HepG2 (cell line): ENCODE data around the gene PPP2R5C.

Source experiments
- FOXM1 ChIP-seq: sonication (generic); formaldehyde crosslinking; IDR thresholded peaks from 2 replicates; pipeline ENCODE4 v1.5.0; 2020; ENCODE audit warnings: missing genetic modification reagents
- GABPA ChIP-seq, 2 experiments: IDR thresholded peaks; 2 replicates each; pipeline ENCODE4 v1.6.1; 2011 to 2016; ENCODE audit warnings: low read depth in 2 of 2, low read length in 1 of 2, missing biosample characterization in 1 of 2, missing genetic modification characterization in 1 of 2
- GATAD1 ChIP-seq: IDR thresholded peaks from 2 replicates; pipeline ENCODE4 v1.6.1; 2016; ENCODE audit warnings: missing genetic modification reagents, missing compliant biosample characterization
- HNRNPH1 ChIP-seq: fragments of 200-400 bp; formaldehyde crosslinking; optimal IDR thresholded peaks from 2 replicates; pipeline ENCODE3; 2017; ENCODE audit warnings: mild to moderate bottlenecking, low read depth, low read length
- JUND ChIP-seq: sonication (generic); formaldehyde crosslinking; IDR thresholded peaks from 2 replicates; pipeline ENCODE4 v1.8.0; 2022; ENCODE audit warnings: mild to moderate bottlenecking, missing genetic modification reagents
- MIER2 ChIP-seq: IDR thresholded peaks from 2 replicates; pipeline ENCODE4 v1.6.1; 2016; ENCODE audit warnings: missing biosample characterization, missing genetic modification reagents
- PHF20 ChIP-seq: sonication (generic); formaldehyde crosslinking; IDR thresholded peaks from 2 replicates; pipeline ENCODE4 v1.5.0; 2020; ENCODE audit warnings: mild to moderate bottlenecking, missing genetic modification reagents
- RFX5 ChIP-seq: IDR thresholded peaks from 2 replicates; pipeline ENCODE4 v1.6.1; 2011; ENCODE audit warnings: low read depth, low read length, improper control_type of control experiment
- YY1 ChIP-seq: IDR thresholded peaks from 2 replicates; pipeline ENCODE4 v1.6.1; 2011; ENCODE audit warnings: low read length, low read depth, moderate library complexity, mild to moderate bottlenecking; ENCODE audit not compliant: insufficient read depth, insufficient replicate concordance
- ZNF274 ChIP-seq: sonication (generic); formaldehyde crosslinking; IDR thresholded peaks from 2 replicates; pipeline ENCODE4 v1.5.1; 2020; ENCODE audit warnings: mild to moderate bottlenecking, missing genetic modification reagents
- ZNF34 ChIP-seq: sonication (generic); formaldehyde crosslinking; IDR thresholded peaks from 2 replicates; pipeline ENCODE4 v1.4.0; 2020; ENCODE audit warnings: mild to moderate bottlenecking, missing genetic modification reagents, borderline replicate concordance
- ZNF446 ChIP-seq: sonication (generic); formaldehyde crosslinking; IDR thresholded peaks from 2 replicates; pipeline ENCODE4 v1.5.0; 2020; ENCODE audit warnings: mild to moderate bottlenecking, missing genetic modification reagents
- TF ChIP-seq, protein P1 (sequence below): conservative IDR thresholded peaks from 2 replicates; pipeline ENCODE4 v1.6.1; 2018; ENCODE audit warnings: missing genetic modification reagents
- TF ChIP-seq, protein P2 (sequence below): sonication (generic); formaldehyde crosslinking; IDR thresholded peaks from 2 replicates; pipeline ENCODE4 v1.4.0; 2020; ENCODE audit warnings: mild to moderate bottlenecking, missing genetic modification reagents

GRCh38 chr14:101862177-101862576 lies 100.7 kb downstream of the PPP2R5C start:
- TF ChIP-seq, protein P1, sequence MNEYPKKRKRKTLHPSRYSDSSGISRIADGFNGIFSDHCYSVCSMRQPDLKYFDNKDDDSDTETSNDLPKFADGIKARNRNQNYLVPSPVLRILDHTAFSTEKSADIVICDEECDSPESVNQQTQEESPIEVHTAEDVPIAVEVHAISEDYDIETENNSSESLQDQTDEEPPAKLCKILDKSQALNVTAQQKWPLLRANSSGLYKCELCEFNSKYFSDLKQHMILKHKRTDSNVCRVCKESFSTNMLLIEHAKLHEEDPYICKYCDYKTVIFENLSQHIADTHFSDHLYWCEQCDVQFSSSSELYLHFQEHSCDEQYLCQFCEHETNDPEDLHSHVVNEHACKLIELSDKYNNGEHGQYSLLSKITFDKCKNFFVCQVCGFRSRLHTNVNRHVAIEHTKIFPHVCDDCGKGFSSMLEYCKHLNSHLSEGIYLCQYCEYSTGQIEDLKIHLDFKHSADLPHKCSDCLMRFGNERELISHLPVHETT (CRISPR knock-in tag) = no peak
- no peak for TF ChIP-seq MIER2
- TF ChIP-seq PHF20 (CRISPR knock-in tag) = no peak
- TF ChIP-seq ZNF274 = no peak
- no peak for TF ChIP-seq RFX5
- TF ChIP-seq, protein P2, sequence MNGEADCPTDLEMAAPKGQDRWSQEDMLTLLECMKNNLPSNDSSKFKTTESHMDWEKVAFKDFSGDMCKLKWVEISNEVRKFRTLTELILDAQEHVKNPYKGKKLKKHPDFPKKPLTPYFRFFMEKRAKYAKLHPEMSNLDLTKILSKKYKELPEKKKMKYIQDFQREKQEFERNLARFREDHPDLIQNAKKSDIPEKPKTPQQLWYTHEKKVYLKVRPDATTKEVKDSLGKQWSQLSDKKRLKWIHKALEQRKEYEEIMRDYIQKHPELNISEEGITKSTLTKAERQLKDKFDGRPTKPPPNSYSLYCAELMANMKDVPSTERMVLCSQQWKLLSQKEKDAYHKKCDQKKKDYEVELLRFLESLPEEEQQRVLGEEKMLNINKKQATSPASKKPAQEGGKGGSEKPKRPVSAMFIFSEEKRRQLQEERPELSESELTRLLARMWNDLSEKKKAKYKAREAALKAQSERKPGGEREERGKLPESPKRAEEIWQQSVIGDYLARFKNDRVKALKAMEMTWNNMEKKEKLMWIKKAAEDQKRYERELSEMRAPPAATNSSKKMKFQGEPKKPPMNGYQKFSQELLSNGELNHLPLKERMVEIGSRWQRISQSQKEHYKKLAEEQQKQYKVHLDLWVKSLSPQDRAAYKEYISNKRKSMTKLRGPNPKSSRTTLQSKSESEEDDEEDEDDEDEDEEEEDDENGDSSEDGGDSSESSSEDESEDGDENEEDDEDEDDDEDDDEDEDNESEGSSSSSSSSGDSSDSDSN = no peak
- TF ChIP-seq FOXM1 (CRISPR knock-in tag) = no peak
- no peak for TF ChIP-seq JUND (CRISPR knock-in tag)
- TF ChIP-seq GATAD1 = no peak
- no peak for TF ChIP-seq HNRNPH1
- no peak for TF ChIP-seq GABPA (IDR thresholded peaks at IDR 0.05; ENCODE audit: low read depth, low read length)
- TF ChIP-seq GABPA (CRISPR knock-in tag; IDR thresholded peaks at IDR 0.05; ENCODE audit: low read depth) = no peak
- no peak for TF ChIP-seq ZNF446
- TF ChIP-seq ZNF34 (CRISPR knock-in tag) = no peak
- TF ChIP-seq YY1 = no peak
